ENCODE results near the gene ARL14. TPM values are rescaled to one million over a fixed set of nuclear protein-coding genes. Genes with fewer than 3 reads are reported as not detected.

The ARL14 gene
- total RNA-seq, 1 donor from 2014 or later, result not detected

GRCh38 chr3:160719710-160720109 is 42.8 kb downstream of the ARL14 start:
- Mint-ChIP-seq H3K9me3 (ENCODE audit: unreplicated experiment) (peaks cover 6% of the 10 kb centered on the region), H3K27ac (ENCODE audit: unreplicated experiment) (no peak overlapping the region), H3K4me3 (ENCODE audit: unreplicated experiment) (no peak overlapping the region), H3K4me1 (ENCODE audit: unreplicated experiment) (no peaks in the 10 kb centered on the region), H3K36me3 (ENCODE audit: unreplicated experiment) (no peaks in the 10 kb centered on the region), H3K27me3 (ENCODE audit: unreplicated experiment) (peaks cover 18% of the 10 kb centered on the region)
- DNase-seq (ENCODE audit: extremely low spot score, unreplicated experiment), result no peak
- TF ChIP-seq CTCF (IDR thresholded peaks at IDR 0.05), result no peak

GRCh38 chr3:160720123-160720746 is 43.3 kb downstream of the ARL14 start:
- Mint-ChIP-seq H3K27ac (ENCODE audit: unreplicated experiment) (no peak overlapping the region), H3K9me3 (ENCODE audit: unreplicated experiment) (peaks cover 8% of the 10 kb centered on the region), H3K4me3 (ENCODE audit: unreplicated experiment) (no peak overlapping the region), H3K36me3 (ENCODE audit: unreplicated experiment) (no peaks in the 10 kb centered on the region), H3K27me3 (ENCODE audit: unreplicated experiment) (peaks cover 18% of the 10 kb centered on the region), H3K4me1 (ENCODE audit: unreplicated experiment) (no peaks in the 10 kb centered on the region)
- TF ChIP-seq CTCF (IDR thresholded peaks at IDR 0.05), result no peak
- no peak for DNase-seq (ENCODE audit: extremely low spot score, unreplicated experiment)

- Mint-ChIP-seq H3K27ac (ENCODE audit: unreplicated experiment) (no peak overlapping the region), H3K9me3 (ENCODE audit: unreplicated experiment) (peaks cover 8% of the 10 kb centered on the region), H3K4me1 (ENCODE audit: unreplicated experiment) (no peaks in the 10 kb centered on the region), H3K27me3 (ENCODE audit: unreplicated experiment) (peaks cover 9% of the 10 kb centered on the region), H3K4me3 (ENCODE audit: unreplicated experiment) (no peak overlapping the region), H3K36me3 (ENCODE audit: unreplicated experiment) (no peaks in the 10 kb centered on the region)
- DNase-seq (ENCODE audit: extremely low spot score, unreplicated experiment), result no peak
- TF ChIP-seq CTCF (IDR thresholded peaks at IDR 0.05), result no peak
These were observed 45.4 kb downstream of the ARL14 start for GRCh38 chr3:160722331-160722730.

- DNase-seq (ENCODE audit: extremely low spot score, unreplicated experiment), result no peak
- Mint-ChIP-seq H3K9me3 (ENCODE audit: unreplicated experiment) (peaks cover 8% of the 10 kb centered on the region), H3K27me3 (ENCODE audit: unreplicated experiment) (peaks cover 9% of the 10 kb centered on the region), H3K27ac (ENCODE audit: unreplicated experiment) (no peak overlapping the region), H3K4me1 (ENCODE audit: unreplicated experiment) (no peaks in the 10 kb centered on the region), H3K4me3 (ENCODE audit: unreplicated experiment) (no peak overlapping the region), H3K36me3 (ENCODE audit: unreplicated experiment) (no peaks in the 10 kb centered on the region)
- no peak for TF ChIP-seq CTCF (IDR thresholded peaks at IDR 0.05)
These were observed 48.4 kb downstream of the ARL14 start for GRCh38 chr3:160725338-160725737.

Other genes with a start within 250 kb of the ARL14 start
- gene TRIM59, start 227.4 kb upstream of the ARL14 start, total RNA-seq, result 36.0 and 40.3 TPM in 2 replicates
- 56.6 and 57.7 TPM in 2 replicates for gene KPNA4, start 111.6 kb upstream of the ARL14 start, total RNA-seq
- gene PPM1L, start 79.1 kb downstream of the ARL14 start, total RNA-seq, result 8.8 and 9.1 TPM in 2 replicates

Data from osteocyte (in vitro differentiated cells).